ENCODE data around the gene LMBRD1.
"Not testable (repeated sequence)": the region's sequence is repeated elsewhere in the genome, so short reads cannot be mapped to it uniquely, and the experiment has no call there.

Gene LMBRD1

DNA sequence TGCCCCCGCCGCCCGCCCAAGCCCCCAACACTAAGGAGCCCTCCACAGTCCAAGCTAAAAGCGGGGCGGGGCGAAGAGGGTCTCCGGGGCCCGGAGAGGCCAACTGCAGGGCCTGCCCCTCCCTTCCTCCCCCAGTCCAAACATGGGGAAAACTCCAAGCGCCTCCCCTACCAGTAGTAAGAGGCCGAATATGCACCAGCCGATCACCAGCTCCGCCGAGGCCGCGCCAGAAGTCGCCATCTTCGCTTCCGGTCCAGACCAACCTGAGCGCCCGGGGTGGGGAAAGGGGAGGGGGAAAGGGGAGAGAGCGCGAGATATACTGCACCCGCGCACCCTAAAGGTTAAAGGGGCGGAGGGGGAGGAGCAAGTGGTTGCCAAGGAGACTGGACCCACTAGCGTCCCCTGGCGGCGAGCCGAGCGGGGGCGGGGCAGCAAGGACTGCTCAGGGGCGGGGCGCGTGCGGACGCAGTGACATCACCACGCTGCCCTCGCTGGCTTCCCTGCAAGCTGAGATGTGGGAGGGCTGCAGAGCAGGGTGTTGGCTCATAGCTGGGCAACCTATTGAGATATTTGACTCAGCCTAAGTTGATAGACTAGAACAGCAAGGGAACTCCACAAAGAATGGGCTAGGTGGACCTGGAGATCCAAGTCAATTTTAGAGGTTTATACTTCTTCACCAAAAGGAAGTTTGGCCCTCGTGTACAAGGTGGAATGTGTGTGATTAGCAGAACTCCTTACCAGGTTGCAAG lies at the start of gene LMBRD1:
LMBRD1 (minus strand) TSS at position 369 of the 749 bp plus-strand sequence; CDS start at position 240, 129 bp downstream.
- DNase-seq (peak; percentile 99), ATAC-seq (peak; percentile 96)
- Mint-ChIP-seq H3K4me1 (peaks cover 41% of the 10 kb centered on the region), H3K27me3 (no peaks in the 10 kb centered on the region), H3K27ac (peak within 1 kb of the TSS; percentile 98 to 100), H3K4me3 (peak within 1 kb of the TSS; percentile 77 to 100), H3K9me3 (no peaks in the 10 kb centered on the region)

DNA sequence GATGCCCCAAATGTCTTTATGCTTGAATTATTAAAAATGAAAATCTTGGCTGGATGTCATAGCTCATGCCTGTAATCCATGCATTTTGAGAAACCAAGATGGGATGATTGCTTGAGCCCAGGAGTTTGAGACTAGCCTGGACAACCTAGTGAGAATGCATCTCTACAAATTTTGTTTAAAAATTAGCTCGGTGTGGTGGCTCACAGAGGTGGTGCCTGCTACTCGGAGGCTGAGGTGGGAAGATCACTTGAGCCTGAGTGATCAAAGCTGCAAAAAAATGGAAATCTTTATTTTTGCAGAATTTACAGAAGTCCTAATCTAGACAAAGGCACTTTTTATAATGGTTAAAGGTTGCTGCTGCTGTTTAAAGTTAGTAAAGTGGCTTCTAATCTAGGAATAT lies 49.5 kb upstream of the LMBRD1 start:
- Mint-ChIP-seq H3K27ac (no peak overlapping the region), H3K27me3 (peaks cover 21% of the 10 kb centered on the region), H3K9me3 (no peaks in the 10 kb centered on the region), H3K4me1 (no peaks in the 10 kb centered on the region), H3K4me3 (no peak overlapping the region)
- ATAC-seq: no peak
- no peak for DNase-seq

DNA sequence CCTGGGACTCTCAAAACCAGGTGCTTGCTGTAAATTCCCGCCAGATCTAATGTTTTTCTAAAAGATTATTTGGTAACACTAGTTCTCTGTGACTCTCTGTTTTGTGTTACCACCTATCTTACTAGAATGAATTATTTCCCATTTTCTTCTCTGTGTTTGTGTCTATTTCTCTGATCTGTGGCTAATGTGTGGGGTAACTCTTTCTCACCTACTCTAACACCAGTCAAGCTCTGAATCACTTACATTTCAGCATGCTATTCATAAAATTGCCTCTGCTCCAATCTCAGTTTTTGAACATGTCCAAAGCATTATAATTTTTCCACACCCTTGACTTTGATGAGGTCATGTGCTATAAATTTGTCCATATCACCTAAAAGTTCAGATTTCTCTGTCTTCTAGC lies 46.4 kb upstream of the LMBRD1 start:
- Mint-ChIP-seq H3K27ac (no peak overlapping the region), H3K9me3 (no peaks in the 10 kb centered on the region), H3K4me3 (no peak overlapping the region), H3K27me3 (peaks cover 25% of the 10 kb centered on the region), H3K4me1 (no peaks in the 10 kb centered on the region)
- DNase-seq: no peak
- no peak for ATAC-seq

DNA sequence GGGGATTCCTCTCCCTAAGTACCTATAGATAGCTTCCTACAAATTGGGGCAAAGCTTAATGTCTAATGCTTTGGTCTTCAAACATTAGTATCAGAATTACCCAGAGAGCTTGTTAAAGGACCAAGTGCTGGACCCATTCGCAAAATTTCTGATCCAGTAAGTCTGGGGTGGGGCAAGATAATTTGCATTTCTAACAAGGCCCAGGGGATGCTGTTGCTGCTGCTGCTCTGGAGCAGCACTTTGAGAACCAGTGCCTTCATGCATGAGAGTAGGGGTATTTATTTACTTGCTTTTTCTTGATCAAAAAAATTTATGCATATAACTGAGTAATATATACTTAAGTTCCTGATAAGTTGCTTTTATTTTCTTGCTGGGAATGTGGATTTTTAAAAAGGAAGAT lies 45.1 kb upstream of the LMBRD1 start:
- Mint-ChIP-seq H3K27me3 (peaks cover 25% of the 10 kb centered on the region), H3K4me3 (no peak overlapping the region), H3K9me3 (no peaks in the 10 kb centered on the region), H3K27ac (no peak overlapping the region), H3K4me1 (no peaks in the 10 kb centered on the region)
- ATAC-seq (no peak), DNase-seq (no peak)

DNA sequence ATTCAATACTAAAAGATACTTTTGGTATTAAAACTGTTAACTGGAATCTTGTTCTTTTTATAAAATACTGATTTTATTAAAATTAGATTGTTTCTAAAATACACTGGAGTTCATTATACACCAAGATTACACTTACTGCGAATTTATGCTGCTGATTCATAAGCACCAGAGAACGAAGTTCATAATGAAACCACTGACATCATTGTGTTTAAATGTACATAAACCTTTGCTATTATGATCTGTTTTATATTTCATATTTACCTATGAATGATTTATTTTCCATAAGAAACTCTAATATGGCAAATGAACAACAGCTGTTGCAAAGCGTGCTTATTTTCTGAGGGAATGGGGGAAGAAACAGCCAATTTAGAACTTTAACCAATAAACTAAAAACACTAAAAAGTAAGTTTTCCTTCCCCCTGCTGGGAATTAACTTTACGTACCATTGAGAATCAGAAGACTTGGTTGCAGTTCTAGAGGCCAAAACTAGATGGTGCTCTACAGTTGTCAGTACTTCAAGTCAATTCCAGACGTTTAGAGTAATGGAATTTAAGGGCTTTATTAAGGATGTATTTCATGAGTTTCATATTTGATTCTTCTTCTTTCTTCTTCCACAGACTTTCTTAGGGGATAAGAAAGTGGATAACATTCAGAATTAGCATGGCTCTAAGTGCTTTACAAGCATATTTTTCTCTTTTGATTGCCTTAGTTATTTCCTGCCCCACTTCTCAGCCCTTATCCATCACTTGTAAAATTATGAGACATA lies 38.8 kb upstream of the LMBRD1 start:
- H3K4me1 Mint-ChIP-seq: peaks cover 4% of the 10 kb centered on the region
- ATAC-seq: peak; percentile 72
- H3K9me3 Mint-ChIP-seq: no peaks in the 10 kb centered on the region
- peaks cover 6% of the 10 kb centered on the region for H3K27me3 Mint-ChIP-seq
- H3K4me3 Mint-ChIP-seq: peak overlapping the region in 1 of 2 donors; percentile 45
- H3K27ac Mint-ChIP-seq: no peak overlapping the region
- DNase-seq: no peak

DNA sequence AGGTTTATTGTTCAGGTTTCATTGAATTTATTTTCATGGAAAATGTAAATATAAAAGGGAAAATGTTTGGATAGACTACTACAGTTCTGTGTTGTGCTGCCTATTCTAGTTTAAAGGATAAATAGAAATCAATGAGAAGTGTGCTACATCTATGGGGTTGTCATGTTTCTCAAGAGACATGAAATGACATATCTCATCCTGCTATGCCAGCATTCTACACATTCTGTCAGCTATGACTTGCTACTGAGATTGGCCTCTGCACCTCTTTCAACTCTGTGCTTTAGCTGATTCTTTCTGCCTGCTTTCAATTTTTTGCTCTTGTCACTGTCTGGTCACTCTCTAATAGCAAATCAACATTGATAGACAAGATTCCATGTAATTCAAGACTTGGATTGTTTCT lies 35.7 kb upstream of the LMBRD1 start:
- H3K4me1 Mint-ChIP-seq: peaks cover 4% of the 10 kb centered on the region
- H3K9me3 Mint-ChIP-seq: no peaks in the 10 kb centered on the region
- DNase-seq (no peak), ATAC-seq (no peak)
- H3K27me3 Mint-ChIP-seq: peaks cover 6% of the 10 kb centered on the region
- H3K27ac Mint-ChIP-seq: no peak overlapping the region
- no peak overlapping the region for H3K4me3 Mint-ChIP-seq

DNA sequence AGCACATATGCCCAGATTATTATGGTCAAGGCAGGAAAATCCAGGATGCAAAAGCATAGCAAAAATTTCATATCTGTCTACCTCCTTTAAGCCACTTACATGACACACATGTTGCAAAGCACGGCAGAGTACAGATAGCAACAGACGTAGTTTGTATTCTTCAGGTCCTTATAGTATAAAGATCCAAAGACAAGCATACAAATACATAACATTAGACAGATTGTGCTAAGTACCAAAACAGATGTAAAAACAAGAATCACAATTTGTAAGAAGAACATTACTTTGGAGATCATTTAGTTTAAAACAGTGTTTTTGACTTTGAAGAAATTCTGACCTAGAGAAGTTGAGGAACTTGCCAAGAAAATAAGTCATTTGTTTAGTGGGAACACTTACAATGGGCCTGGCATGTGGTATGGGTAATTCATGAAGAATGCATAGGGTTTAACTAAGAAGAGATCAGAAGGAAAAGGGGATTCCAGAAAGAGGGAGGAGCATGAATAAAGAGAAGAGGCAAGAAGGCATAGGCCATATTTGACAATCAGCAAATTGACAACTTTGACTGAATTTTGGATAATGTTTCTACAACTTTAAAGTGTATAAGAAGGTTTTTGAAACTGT lies 30.6 kb upstream of the LMBRD1 start:
- no peaks in the 10 kb centered on the region for H3K27me3 Mint-ChIP-seq
- no peaks in the 10 kb centered on the region for H3K9me3 Mint-ChIP-seq
- no peak overlapping the region for H3K4me3 Mint-ChIP-seq
- no peak for ATAC-seq
- DNase-seq: no peak
- no peak overlapping the region for H3K27ac Mint-ChIP-seq
- no peaks in the 10 kb centered on the region for H3K4me1 Mint-ChIP-seq

DNA sequence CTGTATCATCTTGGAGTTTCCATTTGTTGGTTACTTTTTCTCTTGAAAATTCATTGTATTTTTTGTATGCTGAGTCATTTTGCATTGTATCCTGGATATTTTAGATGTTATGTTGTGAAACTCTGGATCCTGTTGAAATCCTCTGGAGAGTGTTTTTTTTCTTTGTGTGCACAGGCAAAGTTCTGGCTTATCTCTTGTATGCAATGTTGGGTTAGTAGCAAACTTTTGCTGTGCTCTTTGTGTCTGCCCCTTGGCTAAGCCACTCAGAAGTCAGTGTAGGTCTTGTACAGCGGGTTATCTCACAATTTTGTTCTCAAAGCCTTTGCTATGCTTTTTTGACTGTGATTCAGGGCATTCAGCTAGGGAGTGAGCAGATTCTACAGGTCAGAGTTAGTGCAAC lies 29.1 kb upstream of the LMBRD1 start:
- DNase-seq (no peak), ATAC-seq (no peak)
- no peaks in the 10 kb centered on the region for H3K4me1 Mint-ChIP-seq
- no peaks in the 10 kb centered on the region for H3K27me3 Mint-ChIP-seq
- H3K4me3 Mint-ChIP-seq: no peak overlapping the region
- no peaks in the 10 kb centered on the region for H3K9me3 Mint-ChIP-seq
- H3K27ac Mint-ChIP-seq: peak overlapping the region in 1 of 2 donors; percentile 65

DNA sequence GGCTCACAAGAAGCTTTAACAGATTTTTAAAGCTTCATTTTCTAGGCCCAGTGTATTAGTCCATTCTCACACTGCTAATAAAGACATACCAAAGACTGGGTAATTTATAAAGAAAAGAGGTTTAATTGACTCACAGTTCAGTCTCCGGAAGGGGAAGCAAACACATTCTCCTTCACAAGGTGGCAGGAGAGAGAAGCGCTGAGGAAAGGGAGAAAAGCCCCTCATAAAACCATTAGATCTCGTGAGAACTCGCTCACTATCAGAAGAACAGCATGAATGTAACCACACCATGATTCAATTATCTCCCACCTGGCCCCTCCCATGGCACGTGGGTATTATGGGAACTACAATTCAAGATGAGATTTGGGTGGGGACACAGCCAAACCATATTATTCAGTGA lies 27.5 kb upstream of the LMBRD1 start:
- not testable (repeated sequence) for H3K9me3 Mint-ChIP-seq, ATAC-seq, H3K4me3 Mint-ChIP-seq, H3K27me3 Mint-ChIP-seq, DNase-seq, H3K27ac Mint-ChIP-seq
- H3K4me1 Mint-ChIP-seq: peaks cover 12% of the 10 kb centered on the region

DNA sequence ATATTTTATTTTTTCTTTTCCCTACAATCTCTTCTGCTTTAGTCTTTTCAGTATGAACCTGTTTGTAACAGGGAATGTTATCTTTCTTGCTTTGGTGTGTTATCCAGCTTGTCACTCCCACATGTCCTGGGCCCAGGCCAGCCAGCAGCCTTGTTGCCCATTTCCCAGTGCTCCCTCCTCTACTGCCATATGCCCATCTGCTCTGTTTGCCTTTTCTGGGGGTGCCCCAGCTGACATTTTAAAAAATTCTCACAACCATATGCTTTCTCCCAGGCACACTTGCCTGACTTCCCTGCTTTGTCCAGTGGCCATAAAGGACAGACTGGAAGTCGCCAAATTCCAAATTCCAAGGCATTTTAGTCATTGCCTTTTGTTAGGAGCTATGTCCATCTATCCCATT lies 23.6 kb upstream of the LMBRD1 start:
- Mint-ChIP-seq H3K4me3 (no peak overlapping the region), H3K4me1 (peaks cover 27% of the 10 kb centered on the region), H3K9me3 (no peaks in the 10 kb centered on the region), H3K27ac (no peak overlapping the region), H3K27me3 (no peaks in the 10 kb centered on the region)
- ATAC-seq (no peak), DNase-seq (no peak)

DNA sequence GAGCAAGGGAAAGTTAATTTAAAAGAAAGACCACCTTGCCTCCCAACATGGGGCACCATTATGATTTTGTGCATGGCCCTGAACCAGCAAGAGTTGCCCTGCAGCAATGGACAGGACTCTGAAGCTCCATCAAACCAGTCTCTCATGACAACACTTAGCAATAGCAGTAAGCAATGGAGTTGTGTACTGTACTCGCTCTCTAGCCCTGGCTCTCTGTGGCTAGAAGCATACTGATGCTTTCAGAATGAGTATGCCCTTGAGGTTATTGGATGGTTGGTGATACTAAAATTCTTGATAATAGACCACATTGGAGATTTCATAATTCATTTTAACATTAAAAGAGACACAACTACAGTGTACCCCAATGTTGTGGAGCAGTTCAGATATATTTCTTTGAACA lies 23.2 kb upstream of the LMBRD1 start:
- DNase-seq: no peak
- no peak overlapping the region for H3K27ac Mint-ChIP-seq
- no peaks in the 10 kb centered on the region for H3K9me3 Mint-ChIP-seq
- peak; percentile 81 for ATAC-seq
- peaks cover 32% of the 10 kb centered on the region for H3K4me1 Mint-ChIP-seq
- H3K4me3 Mint-ChIP-seq: no peak overlapping the region
- no peaks in the 10 kb centered on the region for H3K27me3 Mint-ChIP-seq

DNA sequence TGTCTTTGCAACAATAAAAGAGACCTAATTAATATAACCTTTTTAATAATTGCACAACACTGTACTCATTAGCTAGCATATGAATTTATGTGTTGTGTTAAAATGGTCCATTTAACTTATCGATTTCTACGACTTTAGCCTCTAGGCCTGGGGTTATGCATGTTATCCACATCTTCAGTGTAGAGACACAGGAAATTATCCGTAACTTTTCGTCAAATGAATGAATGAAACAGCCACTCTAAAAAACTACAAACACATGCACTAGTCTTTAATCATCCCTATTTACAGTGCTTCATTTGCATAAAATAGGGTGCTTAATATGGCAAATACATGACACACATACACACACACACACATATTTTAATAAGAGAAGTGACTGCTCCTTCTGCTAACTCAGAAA lies 22.3 kb upstream of the LMBRD1 start:
- Mint-ChIP-seq H3K9me3 (no peaks in the 10 kb centered on the region), H3K27ac (no peak overlapping the region), H3K4me1 (peaks cover 36% of the 10 kb centered on the region), H3K4me3 (no peak overlapping the region), H3K27me3 (no peaks in the 10 kb centered on the region)
- DNase-seq (no peak), ATAC-seq (no peak)

DNA sequence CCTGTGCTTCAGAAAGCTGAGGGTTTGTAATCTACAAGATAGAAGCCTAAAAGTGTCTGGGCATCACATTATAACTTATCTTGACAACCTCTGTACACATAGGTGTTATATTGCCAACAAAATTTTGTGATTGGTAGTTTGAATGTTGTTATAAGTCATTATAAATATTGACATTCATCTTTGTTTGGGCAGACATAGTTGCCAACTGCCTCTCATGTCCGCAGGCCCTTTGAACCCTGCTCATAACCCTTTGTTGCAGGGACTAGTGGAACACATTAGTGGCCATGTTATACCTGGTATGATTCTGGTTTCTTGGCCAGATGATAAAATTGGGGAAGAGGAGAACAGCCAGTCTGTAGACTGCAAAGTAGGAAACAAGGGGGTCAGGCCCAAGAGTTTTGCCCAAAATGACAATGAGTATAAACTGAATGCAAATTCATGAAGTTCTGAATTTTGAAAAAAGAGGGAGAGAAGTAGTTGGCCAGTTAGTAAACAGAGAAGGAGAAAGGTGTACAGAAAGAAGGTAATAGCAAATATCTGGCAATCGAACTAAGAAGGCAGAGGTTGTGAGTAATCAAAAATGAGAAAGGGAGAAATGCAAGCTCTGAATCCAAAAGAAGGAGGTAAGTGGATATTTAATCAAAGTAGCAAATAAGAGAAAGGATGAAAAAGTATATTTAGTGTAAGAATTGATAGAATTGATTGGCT lies 21.6 kb upstream of the LMBRD1 start:
- H3K27me3 Mint-ChIP-seq: no peaks in the 10 kb centered on the region
- DNase-seq (no peak), ATAC-seq (no peak)
- H3K4me3 Mint-ChIP-seq: no peak overlapping the region
- no peaks in the 10 kb centered on the region for H3K9me3 Mint-ChIP-seq
- no peak overlapping the region for H3K27ac Mint-ChIP-seq
- H3K4me1 Mint-ChIP-seq: peaks cover 43% of the 10 kb centered on the region

DNA sequence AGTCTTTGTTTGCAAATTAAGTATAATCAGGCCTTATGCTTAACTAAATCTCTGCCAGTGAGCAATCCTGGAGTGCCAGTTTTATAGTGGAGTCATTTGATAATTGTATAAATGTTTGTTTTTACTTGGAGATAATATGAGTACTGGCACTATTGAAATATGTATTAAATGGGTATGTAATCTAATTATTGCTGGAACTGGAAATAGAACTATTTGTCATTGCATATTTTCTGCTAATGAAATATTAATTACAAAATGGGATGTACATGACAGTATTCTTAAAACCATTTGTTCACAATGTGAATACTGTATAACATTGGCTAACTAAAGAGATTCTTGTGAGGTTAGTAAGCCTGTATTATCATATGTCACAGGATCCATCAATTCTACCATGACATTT lies 20.5 kb upstream of the LMBRD1 start:
- no peak overlapping the region for H3K27ac Mint-ChIP-seq
- no peaks in the 10 kb centered on the region for H3K27me3 Mint-ChIP-seq
- H3K4me3 Mint-ChIP-seq: no peak overlapping the region
- DNase-seq (no peak), ATAC-seq (no peak)
- peaks cover 53% of the 10 kb centered on the region for H3K4me1 Mint-ChIP-seq
- no peaks in the 10 kb centered on the region for H3K9me3 Mint-ChIP-seq

DNA sequence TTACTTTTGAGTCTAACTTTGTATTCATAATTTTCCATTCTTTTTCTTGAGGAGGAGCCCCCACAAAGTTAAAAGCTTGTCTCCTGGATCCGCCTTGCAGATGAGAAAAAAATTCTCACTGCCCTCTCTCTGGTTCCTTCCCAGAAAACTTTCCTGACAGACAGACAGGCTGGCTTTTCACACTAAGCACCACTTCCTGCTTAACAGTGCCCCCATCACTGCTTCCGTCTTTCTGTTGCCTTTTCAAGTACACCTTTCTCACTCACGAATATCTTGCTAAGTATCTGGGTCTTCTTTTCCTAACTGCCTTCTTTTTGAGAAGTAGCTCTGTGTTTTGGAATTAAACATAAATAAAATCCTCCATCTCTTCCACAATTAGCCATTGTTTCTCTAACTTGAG lies 19.8 kb upstream of the LMBRD1 start:
- H3K4me1 Mint-ChIP-seq: peaks cover 61% of the 10 kb centered on the region
- peak overlapping the region; percentile 87 to 96 for H3K27ac Mint-ChIP-seq
- ATAC-seq (no peak), DNase-seq (no peak)
- no peaks in the 10 kb centered on the region for H3K27me3 Mint-ChIP-seq
- H3K4me3 Mint-ChIP-seq: peak overlapping the region; percentile 55 to 88
- no peaks in the 10 kb centered on the region for H3K9me3 Mint-ChIP-seq
